ENCODE data around the gene PSMC3IP.

GRCh38 chr17:42585353-42585752 lies 7.8 kb upstream of the PSMC3IP start:
- TF ChIP-seq CTCF (IDR thresholded peaks at IDR 0.05; ENCODE audit: low read depth, low read length, poor library complexity, severe bottlenecking), result no peak
- no peak for TF ChIP-seq EZH2phosphoT487 (IDR thresholded peaks at IDR 0.05; ENCODE audit: borderline replicate concordance, low read length)

Measured in DOHH2 (cell line).